ENCODE results near the gene PIGX. TPM values are rescaled to one million over a fixed set of nuclear protein-coding genes. Genes with fewer than 3 reads are reported as not detected.

The PIGX gene
- total and polyA plus RNA-seq, 11 donors, result 8.3 to 21.2 (median 17.6) TPM

DNA sequence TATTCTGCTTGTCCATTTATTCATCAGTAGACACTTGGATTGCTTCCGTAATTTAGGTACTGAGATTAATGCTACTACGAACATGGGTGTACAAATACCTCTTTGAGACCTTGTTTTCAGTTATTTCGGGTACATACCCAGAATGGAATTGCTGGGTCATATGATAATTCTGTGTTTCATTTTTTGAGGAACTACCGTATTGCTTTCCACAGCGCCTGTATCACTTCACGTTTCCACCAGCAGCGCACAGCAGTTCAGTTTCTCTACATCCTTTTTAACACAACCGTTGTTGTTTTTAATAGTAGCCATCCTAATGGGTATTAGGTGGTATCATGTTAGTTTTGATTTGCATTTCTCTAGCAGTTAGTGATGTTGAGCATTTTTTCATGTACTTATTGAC lies 36.9 kb downstream of the PIGX start:
- no peak for ATAC-seq
- Histone ChIP-seq H3K9me3 (peaks cover 0 to 8% (median 0%) of the 10 kb centered on the region in 12 donors), H3K4me1 (peaks cover 0 to 43% (median 4%) of the 10 kb centered on the region in 12 donors), H3K27ac (no peak overlapping the region), H3K36me3 (peaks cover 0 to 22% (median 3%) of the 10 kb centered on the region in 9 donors), H3K4me3 (no peak overlapping the region), H3K27me3 (no peaks in the 10 kb centered on the region)
- intact Hi-C loops (cut with DNase I), result no loop called here
- DNase-seq, result no peak
- TF ChIP-seq POLR2A (IDR thresholded peaks at IDR 0.05), result no peak
- TF ChIP-seq, protein P1, sequence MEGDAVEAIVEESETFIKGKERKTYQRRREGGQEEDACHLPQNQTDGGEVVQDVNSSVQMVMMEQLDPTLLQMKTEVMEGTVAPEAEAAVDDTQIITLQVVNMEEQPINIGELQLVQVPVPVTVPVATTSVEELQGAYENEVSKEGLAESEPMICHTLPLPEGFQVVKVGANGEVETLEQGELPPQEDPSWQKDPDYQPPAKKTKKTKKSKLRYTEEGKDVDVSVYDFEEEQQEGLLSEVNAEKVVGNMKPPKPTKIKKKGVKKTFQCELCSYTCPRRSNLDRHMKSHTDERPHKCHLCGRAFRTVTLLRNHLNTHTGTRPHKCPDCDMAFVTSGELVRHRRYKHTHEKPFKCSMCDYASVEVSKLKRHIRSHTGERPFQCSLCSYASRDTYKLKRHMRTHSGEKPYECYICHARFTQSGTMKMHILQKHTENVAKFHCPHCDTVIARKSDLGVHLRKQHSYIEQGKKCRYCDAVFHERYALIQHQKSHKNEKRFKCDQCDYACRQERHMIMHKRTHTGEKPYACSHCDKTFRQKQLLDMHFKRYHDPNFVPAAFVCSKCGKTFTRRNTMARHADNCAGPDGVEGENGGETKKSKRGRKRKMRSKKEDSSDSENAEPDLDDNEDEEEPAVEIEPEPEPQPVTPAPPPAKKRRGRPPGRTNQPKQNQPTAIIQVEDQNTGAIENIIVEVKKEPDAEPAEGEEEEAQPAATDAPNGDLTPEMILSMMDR (IDR thresholded peaks at IDR 0.05), result no peak
- WGBS, 4 donors, result 76 to 94% (median 85%) methylated on average over 8 of the region's 8 CpGs

DNA sequence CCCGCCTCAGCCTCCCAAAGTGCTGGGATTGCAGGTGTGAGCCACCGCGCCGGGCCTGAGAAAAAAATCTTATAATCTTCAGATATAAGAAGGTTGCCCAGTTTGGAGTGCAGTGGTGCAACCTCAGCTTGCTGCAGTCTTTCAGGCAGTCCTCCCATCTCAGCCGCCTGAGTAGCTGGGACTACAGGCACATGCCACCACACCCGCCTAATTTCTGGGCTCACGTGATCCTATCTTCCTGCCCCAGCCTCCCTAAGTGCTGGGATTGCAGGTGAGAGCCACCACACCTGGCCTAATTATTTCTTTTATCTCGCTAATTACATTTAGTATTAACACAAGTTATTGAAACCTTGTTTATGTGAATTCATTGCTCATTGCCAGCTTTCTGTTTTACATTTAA lies 41.0 kb downstream of the PIGX start:
- ATAC-seq (no peak), DNase-seq (no peak)
- H3K27me3 ChIP-seq, result no peaks in the 10 kb centered on the region
- no peak for TF ChIP-seq POLR2A (IDR thresholded peaks at IDR 0.05)
- TF ChIP-seq, protein P1 (IDR thresholded peaks at IDR 0.05), result no peak
- H3K27ac ChIP-seq, result no peak overlapping the region
- WGBS, 4 donors, result 94 to 96% (median 95%) methylated on average over 8 of the region's 8 CpGs
- H3K9me3 ChIP-seq, result peaks cover 0 to 20% (median 3%) of the 10 kb centered on the region in 12 donors
- H3K4me3 ChIP-seq, result no peak overlapping the region
- intact Hi-C loops (cut with DNase I), result no loop called here
- peaks cover 0 to 42% (median 5%) of the 10 kb centered on the region in 12 donors for H3K4me1 ChIP-seq
- H3K36me3 ChIP-seq, result peaks cover 0 to 23% (median 2%) of the 10 kb centered on the region in 9 donors

DNA sequence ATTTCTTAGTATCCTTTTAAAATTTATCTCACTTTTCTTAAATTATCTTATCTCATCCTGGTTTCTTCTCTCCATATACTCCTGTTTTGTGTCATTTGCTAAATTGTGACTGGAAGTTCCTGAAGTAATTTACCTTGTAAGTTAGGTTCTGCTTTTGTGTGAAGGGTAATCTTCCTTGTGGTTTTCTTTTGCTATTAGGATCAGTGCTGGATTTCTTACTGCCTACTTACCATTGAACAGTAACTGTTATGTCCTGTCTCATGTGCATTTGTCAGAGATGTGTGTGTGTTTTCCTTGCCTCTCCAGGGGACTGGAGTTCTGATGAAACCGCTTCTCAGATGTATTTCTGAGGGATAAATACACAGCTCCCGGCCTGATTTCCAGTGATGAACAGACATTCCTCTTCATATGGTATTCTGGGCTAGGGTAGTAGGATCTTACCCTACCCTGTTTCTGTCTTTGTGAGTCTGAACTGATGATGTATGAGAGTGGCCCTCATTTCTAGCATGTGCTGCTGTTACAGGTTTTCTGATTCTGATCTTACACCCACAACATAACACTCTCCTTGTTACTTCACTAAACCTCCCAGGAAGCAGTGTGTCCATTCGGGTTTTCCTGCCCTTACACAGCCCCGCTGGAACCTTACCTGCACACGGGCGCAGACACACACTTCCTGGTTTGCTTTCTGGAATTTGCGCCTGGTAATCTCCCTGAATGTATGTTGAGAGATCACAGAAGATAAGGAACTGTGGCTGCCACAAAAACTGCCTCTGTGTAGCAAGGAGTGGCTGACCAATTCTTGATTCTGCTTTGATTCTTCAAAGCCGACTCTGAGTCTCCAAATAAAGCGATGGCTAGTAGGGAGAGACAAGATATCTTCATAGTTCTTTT lies 42.2 kb downstream of the PIGX start:
- Histone ChIP-seq H3K9me3 (peaks cover 0 to 20% (median 3%) of the 10 kb centered on the region in 12 donors), H3K36me3 (peaks cover 0 to 23% (median 0%) of the 10 kb centered on the region in 9 donors), H3K27ac (no peak overlapping the region), H3K27me3 (no peaks in the 10 kb centered on the region), H3K4me3 (no peak overlapping the region), H3K4me1 (peaks cover 0 to 34% (median 5%) of the 10 kb centered on the region in 12 donors)
- 63 to 83% (median 72%) methylated on average over 9 of the region's 9 CpGs for WGBS, 4 donors
- TF ChIP-seq POLR2A (IDR thresholded peaks at IDR 0.05), result no peak
- TF ChIP-seq, protein P1 (IDR thresholded peaks at IDR 0.05), result no peak
- DNase-seq, result no peak
- intact Hi-C loops (cut with DNase I), result no loop called here
- ATAC-seq, result no peak

DNA sequence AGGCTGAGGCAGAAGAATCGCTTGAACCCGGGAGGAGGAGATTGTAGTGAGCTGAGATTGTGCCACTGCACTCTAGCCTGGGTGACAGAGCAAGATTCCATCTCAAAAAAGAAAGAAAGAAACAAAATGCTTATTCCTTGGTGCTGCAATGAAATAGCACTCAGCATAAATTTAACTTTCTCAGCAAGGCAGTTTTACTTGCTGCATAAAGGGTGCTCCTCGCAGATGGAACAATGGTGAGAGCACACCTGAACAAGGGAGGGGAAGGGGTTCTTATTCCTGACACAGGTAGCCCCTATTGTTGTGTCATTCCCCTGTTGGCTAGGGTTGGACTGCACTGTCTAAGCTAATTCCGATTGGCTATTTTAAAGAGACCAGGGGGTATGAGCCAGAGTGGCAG lies 44.6 kb downstream of the PIGX start:
- no peak overlapping the region for H3K4me3 ChIP-seq
- intact Hi-C loops (cut with DNase I), result no loop called here
- peaks cover 0 to 20% (median 3%) of the 10 kb centered on the region in 12 donors for H3K9me3 ChIP-seq
- H3K36me3 ChIP-seq, result peaks cover 0 to 23% (median 0%) of the 10 kb centered on the region in 9 donors
- peaks cover 0 to 28% (median 5%) of the 10 kb centered on the region in 12 donors for H3K4me1 ChIP-seq
- H3K27ac ChIP-seq, result no peak overlapping the region
- H3K27me3 ChIP-seq, result no peaks in the 10 kb centered on the region
- no peak for ATAC-seq
- DNase-seq, result no peak
- no peak for TF ChIP-seq POLR2A (IDR thresholded peaks at IDR 0.05)
- TF ChIP-seq, protein P1 (IDR thresholded peaks at IDR 0.05), result no peak
- WGBS, 4 donors, result 74 to 97% (median 80%) methylated on average over 4 of the region's 4 CpGs
